Activated T-helper 1 cell treated with anti-CD3 and anti-CD28 coated beads, Interleukin-12 subunit alpha, Interleukin-12 subunit beta, Interleukin-2, Interleukin-4 antibody, amounts not matched to agents 30 ng/mL and 10 ng/mL and 1 ng/mL, durations not matched to agents 14 hours and 24 hours and 36 hours (primary cell): Measurements from ENCODE around the gene ATF7IP2. TPM values are rescaled to one million over a fixed set of nuclear protein-coding genes. Genes with fewer than 3 reads are reported as not detected.
"Not testable (repeated sequence)": the region's sequence is repeated elsewhere in the genome, so short reads cannot be mapped to it uniquely, and the experiment has no call there.

Experiments
- DNase-seq: peaks from one replicate; pipeline ENCODE4 v3.0.0; 2021; ENCODE audit warnings: low spot score
- H3K27ac Mint-ChIP-seq: one replicate; pipeline ENCODE4 v1.8.0; 2021; ENCODE audit warnings: mild to moderate bottlenecking, mixed read lengths
- H3K27me3 Mint-ChIP-seq: one replicate; pipeline ENCODE4 v1.8.0; 2022; ENCODE audit warnings: mild to moderate bottlenecking, moderate library complexity, mixed read lengths; ENCODE audit not compliant: insufficient read depth
- H3K36me3 Mint-ChIP-seq: one replicate; pipeline ENCODE4 v1.8.0; 2021; ENCODE audit warnings: low read depth, mixed read lengths
- H3K4me1 Mint-ChIP-seq: one replicate; pipeline ENCODE4 v1.8.0; 2021; ENCODE audit warnings: low read depth, mixed read lengths
- H3K4me3 Mint-ChIP-seq: one replicate; pipeline ENCODE4 v1.8.0; 2021; ENCODE audit warnings: mild to moderate bottlenecking, moderate library complexity, mixed read lengths
- H3K9me3 Mint-ChIP-seq: one replicate; pipeline ENCODE4 v1.8.0; 2021; ENCODE audit warnings: mixed read lengths
- intact Hi-C: fragments of 100-400 bp; cut with micrococcal nuclease; formaldehyde crosslinking; loops from one replicate; pipeline ENCODE4 v1.15.1; 2024
- total RNA-seq: library from RNA; stranded (reverse); gene quantifications from 2 replicates; pipeline ENCODE4 v1.2.3, GENCODE V29; 2022

Gene ATF7IP2
- total RNA-seq, 1 donor from 2014 or later, result 25.9 TPM

GRCh38 chr16:10362077-10362863 lies 23.6 kb upstream of the ATF7IP2 start:
- H3K4me3 Mint-ChIP-seq, result peak overlapping the region; percentile 32
- no peaks in the 10 kb centered on the region for H3K27me3 Mint-ChIP-seq
- intact Hi-C loops, result loop anchor here (2.0 kb wide), 1 partner anchor 33 kb away; no protein-coding TSS in a partner anchor

DNA sequence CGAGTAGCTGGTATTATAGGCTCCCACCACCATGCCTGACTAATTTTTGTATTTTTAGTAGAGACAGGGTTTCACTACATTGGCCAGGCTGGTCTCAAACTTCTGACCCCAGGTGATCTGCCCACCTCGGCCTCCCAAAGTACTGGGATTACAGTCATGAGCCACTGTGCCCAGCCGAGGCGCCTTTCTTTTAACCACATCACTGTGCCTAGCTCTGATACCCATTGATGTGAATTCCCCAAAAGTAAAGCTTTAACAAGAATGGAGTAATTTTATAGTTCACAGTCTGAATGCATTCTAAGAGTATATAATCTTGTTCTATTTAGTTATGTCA lies 23.0 kb upstream of the ATF7IP2 start:
- not testable (repeated sequence) for DNase-seq, H3K27me3 Mint-ChIP-seq, H3K36me3 Mint-ChIP-seq, H3K9me3 Mint-ChIP-seq, H3K27ac Mint-ChIP-seq
- intact Hi-C loops, result loop anchor here (2.0 kb wide), 1 partner anchor 34 kb away; no protein-coding TSS in a partner anchor
- Mint-ChIP-seq H3K4me1 (peaks cover 20% of the 10 kb centered on the region), H3K4me3 (peak overlapping the region; percentile 5)

More at GRCh38 chr16:10362077-10362863, 23.6 kb upstream of the ATF7IP2 start:
- Mint-ChIP-seq H3K36me3 (peaks cover 2% of the 10 kb centered on the region), H3K9me3 (peaks cover 4% of the 10 kb centered on the region), H3K27ac (peak overlapping the region; percentile 74), H3K4me1 (peaks cover 20% of the 10 kb centered on the region)
- DNase-seq, result peak; percentile 11

DNA sequence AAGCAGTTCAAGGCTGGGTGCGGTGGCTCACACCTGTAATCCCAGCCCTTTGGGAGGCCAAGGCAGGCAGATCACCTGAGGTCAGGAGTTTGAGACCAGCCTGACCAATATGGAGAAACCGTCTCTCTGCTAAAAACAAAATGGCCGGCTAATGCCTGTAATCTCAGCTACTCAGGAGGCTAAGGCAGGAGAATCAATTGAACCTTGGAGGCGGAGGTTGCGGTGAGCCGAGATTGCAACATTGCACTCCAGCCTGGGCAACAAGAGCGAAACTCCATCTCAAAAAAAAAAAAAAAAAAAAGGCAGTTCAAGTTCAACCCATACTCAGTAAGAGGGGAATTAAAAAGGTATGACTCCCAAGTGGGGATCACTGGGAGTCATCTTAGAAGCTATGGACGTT lies 19.2 kb upstream of the ATF7IP2 start:
- H3K9me3 Mint-ChIP-seq, H3K36me3 Mint-ChIP-seq, H3K27ac Mint-ChIP-seq, DNase-seq, intact Hi-C loops, H3K4me3 Mint-ChIP-seq, H3K27me3 Mint-ChIP-seq: not testable (repeated sequence)
- H3K4me1 Mint-ChIP-seq, result peaks cover 14% of the 10 kb centered on the region

DNA sequence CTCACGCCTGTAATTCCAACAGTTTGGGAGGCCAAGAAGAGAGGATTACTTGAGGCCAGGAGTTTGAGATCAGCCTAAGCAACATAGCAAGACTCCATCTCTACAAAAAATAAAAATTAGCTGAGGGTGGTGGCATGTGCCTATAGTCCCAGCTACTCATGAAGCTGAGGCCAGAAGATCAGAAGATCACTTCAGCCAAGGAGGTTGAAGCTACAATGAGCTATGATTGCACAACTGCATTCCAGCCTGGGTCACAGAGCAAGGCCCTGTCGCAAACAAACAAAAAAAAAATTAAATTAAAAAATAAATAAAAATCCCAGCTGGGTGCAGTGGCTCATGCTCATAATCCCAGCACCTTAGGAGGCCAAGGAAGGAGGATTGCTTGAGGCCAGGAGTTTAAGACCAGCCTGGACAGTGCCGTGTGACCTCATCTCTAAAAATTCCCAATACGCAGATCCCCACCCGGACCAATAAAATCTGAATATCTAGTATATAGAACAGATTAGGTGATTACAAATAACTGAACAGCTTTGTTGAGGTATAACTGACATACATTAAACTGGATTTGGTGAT lies 18.2 kb upstream of the ATF7IP2 start:
- Mint-ChIP-seq H3K36me3 (no peaks in the 10 kb centered on the region), H3K4me1 (peaks cover 5% of the 10 kb centered on the region), H3K4me3 (no peak overlapping the region), H3K9me3 (no peaks in the 10 kb centered on the region), H3K27me3 (no peaks in the 10 kb centered on the region), H3K27ac (no peak overlapping the region)
- DNase-seq, result no peak
- intact Hi-C loops, result no loop called here

- Mint-ChIP-seq H3K27me3 (no peaks in the 10 kb centered on the region), H3K9me3 (no peaks in the 10 kb centered on the region), H3K36me3 (no peaks in the 10 kb centered on the region), H3K27ac (no peak overlapping the region), H3K4me3 (no peak overlapping the region), H3K4me1 (no peaks in the 10 kb centered on the region)
- no peak for DNase-seq
- intact Hi-C loops, result no loop called here
Measured at GRCh38 chr16:10368969-10369551, 16.8 kb upstream of the ATF7IP2 start.

GRCh38 chr16:10370096-10370726 lies 15.7 kb upstream of the ATF7IP2 start:
- H3K27ac Mint-ChIP-seq, result no peak overlapping the region
- H3K27me3 Mint-ChIP-seq, result peaks cover 4% of the 10 kb centered on the region
- H3K4me3 Mint-ChIP-seq, result no peak overlapping the region
- no peaks in the 10 kb centered on the region for H3K4me1 Mint-ChIP-seq
- intact Hi-C loops, result no loop called here
- no peak for DNase-seq
- no peaks in the 10 kb centered on the region for H3K36me3 Mint-ChIP-seq
- H3K9me3 Mint-ChIP-seq, result no peaks in the 10 kb centered on the region

GRCh38 chr16:10371592-10371991 lies 14.3 kb upstream of the ATF7IP2 start:
- no peak overlapping the region for H3K27ac Mint-ChIP-seq
- H3K27me3 Mint-ChIP-seq, result peaks cover 4% of the 10 kb centered on the region
- intact Hi-C loops, result no loop called here
- H3K4me1 Mint-ChIP-seq, result no peaks in the 10 kb centered on the region
- peaks cover 5% of the 10 kb centered on the region for H3K9me3 Mint-ChIP-seq
- H3K36me3 Mint-ChIP-seq, result no peaks in the 10 kb centered on the region
- no peak for DNase-seq
- H3K4me3 Mint-ChIP-seq, result no peak overlapping the region

DNA sequence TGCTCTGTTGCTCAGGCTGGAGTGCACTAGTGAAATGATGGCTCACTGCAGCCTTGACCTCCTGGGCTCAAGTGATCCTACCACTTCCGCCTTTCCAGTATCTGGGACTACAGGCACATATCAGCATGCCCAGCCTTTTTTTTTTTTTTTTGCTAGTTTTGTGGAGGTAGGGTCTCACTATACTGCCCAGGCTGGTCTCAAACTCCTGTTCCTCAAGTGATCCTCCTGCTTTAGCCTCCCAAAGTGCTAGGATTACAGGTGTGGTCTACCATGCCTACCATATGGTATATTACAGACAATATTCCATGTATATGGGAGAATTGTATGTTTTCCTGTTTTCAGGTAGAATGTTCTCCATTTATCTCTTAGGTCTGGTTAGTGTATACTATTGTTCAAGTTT lies 12.3 kb upstream of the ATF7IP2 start:
- peaks cover 4% of the 10 kb centered on the region for H3K27me3 Mint-ChIP-seq
- H3K4me1 Mint-ChIP-seq, result no peaks in the 10 kb centered on the region
- H3K9me3 Mint-ChIP-seq, result peaks cover 6% of the 10 kb centered on the region
- no peak overlapping the region for H3K4me3 Mint-ChIP-seq
- H3K27ac Mint-ChIP-seq, result no peak overlapping the region
- intact Hi-C loops, result no loop called here
- DNase-seq, result no peak
- H3K36me3 Mint-ChIP-seq, result no peaks in the 10 kb centered on the region

DNA sequence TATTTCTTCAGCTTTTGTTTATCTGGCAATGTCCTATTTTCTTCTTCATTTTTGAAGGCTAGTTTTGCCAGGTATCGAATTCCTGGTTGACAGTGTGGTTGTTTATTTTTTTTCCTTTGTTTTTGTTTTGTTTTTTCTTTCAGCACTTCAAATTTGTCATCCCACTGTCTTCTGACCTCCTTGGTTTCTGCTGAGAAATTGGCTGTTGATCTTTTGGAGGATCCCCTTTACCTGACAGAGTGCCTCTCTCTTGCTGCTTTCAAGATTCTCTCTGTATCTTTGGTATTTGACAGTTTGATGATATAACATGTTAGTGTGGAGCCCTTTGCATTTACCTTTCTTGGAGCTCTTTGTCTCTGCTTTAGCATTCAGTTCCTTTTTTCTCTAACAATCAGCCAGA lies 9.6 kb upstream of the ATF7IP2 start:
- no peak overlapping the region for H3K4me3 Mint-ChIP-seq
- H3K27me3 Mint-ChIP-seq, result peaks cover 4% of the 10 kb centered on the region
- no peaks in the 10 kb centered on the region for H3K4me1 Mint-ChIP-seq
- H3K9me3 Mint-ChIP-seq, result peaks cover 6% of the 10 kb centered on the region
- no peaks in the 10 kb centered on the region for H3K36me3 Mint-ChIP-seq
- DNase-seq, result no peak
- H3K27ac Mint-ChIP-seq, result no peak overlapping the region
- intact Hi-C loops, result no loop called here

DNA sequence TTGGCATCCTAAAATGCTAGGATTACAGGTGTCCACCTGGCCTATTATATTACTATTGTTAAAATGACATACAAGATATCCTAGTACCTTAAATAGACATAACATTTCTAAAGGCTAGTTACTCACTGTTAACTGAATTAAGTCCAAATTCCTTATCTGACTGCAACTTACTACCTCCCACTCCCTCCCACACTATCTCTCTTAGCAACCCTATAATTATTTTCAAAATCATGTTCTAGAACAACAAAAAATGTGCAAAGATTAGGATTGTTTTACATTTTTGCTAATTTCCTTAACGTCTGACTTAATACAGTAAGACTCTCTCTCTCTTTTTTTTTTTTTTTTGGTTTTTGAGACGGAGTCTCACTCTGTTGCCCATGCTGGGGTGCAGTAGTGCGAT lies 2.2 kb upstream of the ATF7IP2 start:
- Mint-ChIP-seq H3K36me3 (peaks cover 18% of the 10 kb centered on the region), H3K27me3 (no peaks in the 10 kb centered on the region), H3K27ac (peak overlapping the region; percentile 48), H3K9me3 (no peaks in the 10 kb centered on the region), H3K4me1 (peaks cover 35% of the 10 kb centered on the region), H3K4me3 (no peak overlapping the region)
- DNase-seq, result no peak
- intact Hi-C loops, result no loop called here

DNA sequence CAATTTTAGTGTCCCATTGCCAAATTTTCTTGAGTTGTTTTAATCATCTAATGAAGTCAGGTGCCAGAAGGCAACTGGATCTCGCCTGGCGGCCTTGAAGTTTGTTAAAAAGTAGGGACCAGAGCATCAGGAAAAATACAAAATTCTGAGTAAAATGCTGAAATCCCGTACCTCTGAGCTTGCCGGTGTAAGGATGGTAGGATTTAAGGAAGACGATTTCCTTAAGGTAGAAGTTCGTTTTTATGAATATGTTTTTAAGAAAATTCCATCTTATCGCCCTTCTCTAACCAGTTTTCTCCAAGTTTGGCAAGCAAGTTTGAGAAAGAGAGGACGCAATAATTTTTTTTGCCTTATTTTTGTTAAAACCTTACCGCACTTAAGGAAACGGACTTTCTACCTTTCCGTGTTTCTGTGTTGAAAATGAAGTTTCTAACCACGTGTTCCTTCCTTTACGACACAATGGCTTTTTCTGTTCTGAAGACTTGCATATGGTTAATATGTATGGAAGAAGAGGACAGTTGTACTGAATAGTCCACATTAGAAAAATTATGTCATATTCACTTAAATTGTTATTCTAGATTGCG lies 748 bp downstream of the ATF7IP2 start:
- Mint-ChIP-seq H3K4me1 (peaks cover 61% of the 10 kb centered on the region), H3K27ac (peak overlapping the region; percentile 97), H3K4me3 (peak overlapping the region; percentile 97), H3K27me3 (no peaks in the 10 kb centered on the region), H3K36me3 (peaks cover 29% of the 10 kb centered on the region), H3K9me3 (no peaks in the 10 kb centered on the region)
- intact Hi-C loops, result loop anchor here (2.0 to 5.0 kb wide), 5 partner anchors 58 to 1526 kb away; partner anchors contain the start of genes CLEC16A and DEXI
- DNase-seq, result no peak

GRCh38 chr16:10387188-10387617 lies 1.3 kb downstream of the ATF7IP2 start:
- Mint-ChIP-seq H3K4me1 (peaks cover 58% of the 10 kb centered on the region), H3K4me3 (peak overlapping the region; percentile 97), H3K36me3 (peaks cover 29% of the 10 kb centered on the region), H3K27me3 (no peaks in the 10 kb centered on the region), H3K9me3 (no peaks in the 10 kb centered on the region), H3K27ac (peak overlapping the region; percentile 97)
- no peak for DNase-seq
- intact Hi-C loops, result loop anchor here (2.0 to 5.0 kb wide), 5 partner anchors 58 to 1525 kb away; partner anchors contain the start of genes CLEC16A and DEXI
